KOPT-K1 (cell line): ENCODE data around the gene BCAS3.
"Not testable (repeated sequence)": the region's sequence is repeated elsewhere in the genome, so short reads cannot be mapped to it uniquely, and the experiment has no call there.

Experiments used
- H3K27ac ChIP-seq: fragments of 200-600 bp; sonication (generic); 2 replicates; pipeline ENCODE4 v1.5.1; 2016; ENCODE audit warnings: antibody characterized with exemption, mild to moderate bottlenecking, low read depth, low read length; ENCODE audit not compliant: poor library complexity, severe bottlenecking
- H3K36me3 ChIP-seq: fragments of 200-600 bp; sonication (generic); 2 replicates; pipeline ENCODE4 v1.5.1; 2017; ENCODE audit warnings: antibody characterized with exemption, mild to moderate bottlenecking, low read length, moderate library complexity; ENCODE audit not compliant: insufficient read depth
- H3K9me3 ChIP-seq: fragments of 200-600 bp; sonication (generic); 2 replicates; pipeline ENCODE4 v1.5.1; 2017; ENCODE audit warnings: antibody characterized with exemption, low read length, mild to moderate bottlenecking; ENCODE audit not compliant: insufficient read depth, poor library complexity, severe bottlenecking

The BCAS3 gene

DNA sequence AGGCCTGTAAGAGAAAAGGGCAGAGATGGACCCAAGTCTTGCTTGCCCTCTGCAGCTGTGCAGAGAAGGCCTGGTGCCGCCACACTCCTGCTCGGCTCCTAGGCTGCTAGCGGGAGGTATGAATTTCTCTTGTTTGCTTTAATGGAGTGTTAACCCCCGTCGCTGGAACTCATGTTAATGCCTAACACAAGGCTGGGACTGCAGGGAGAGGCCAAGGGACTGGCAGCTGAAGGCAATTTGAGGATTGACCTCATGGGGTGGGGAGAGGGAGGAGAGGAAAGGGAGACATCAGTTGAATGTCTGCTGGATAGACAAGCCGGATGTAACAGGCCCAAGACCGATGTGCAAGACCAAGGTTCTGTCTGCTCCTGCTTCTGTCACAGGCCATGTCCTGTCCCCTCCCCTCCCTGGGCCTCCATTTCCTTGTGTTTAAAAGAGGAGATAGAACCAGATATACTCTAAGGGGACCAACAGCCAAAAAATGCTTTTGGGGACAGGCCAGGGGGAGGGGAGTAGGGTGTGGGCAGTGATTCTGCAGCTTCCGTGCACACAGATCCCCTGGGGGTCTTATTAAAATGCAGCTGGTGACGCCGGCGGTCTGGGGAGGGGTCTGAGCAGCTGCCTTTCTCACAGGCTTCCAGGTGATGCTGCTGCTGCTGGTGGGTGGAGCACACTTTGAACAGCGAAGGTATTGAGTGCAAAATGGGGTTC is 675.3 kb downstream of the BCAS3 start:
- Histone ChIP-seq H3K27ac (no peak overlapping the region), H3K36me3 (no peaks in the 10 kb centered on the region), H3K9me3 (no peaks in the 10 kb centered on the region)

DNA sequence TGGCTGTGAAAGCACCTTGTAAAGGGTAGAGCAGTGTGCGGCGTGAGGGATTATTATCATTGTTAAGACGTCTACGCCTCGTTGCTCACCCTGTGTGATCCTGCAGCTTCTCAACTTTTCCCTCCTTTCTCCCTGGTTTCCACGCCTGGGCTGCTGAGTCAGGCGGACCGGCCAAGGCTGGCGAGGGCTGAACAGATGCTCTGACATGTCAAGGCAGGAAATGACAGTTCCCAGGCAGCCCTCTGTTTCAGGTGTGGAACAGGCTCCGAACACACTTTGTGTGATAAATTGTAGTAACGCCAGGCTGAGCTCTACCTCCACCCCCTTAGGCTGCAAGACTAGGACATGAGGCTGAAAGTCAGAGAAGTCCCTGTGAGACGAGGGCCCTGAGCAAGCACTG is 676.0 kb downstream of the BCAS3 start:
- Histone ChIP-seq H3K36me3 (no peaks in the 10 kb centered on the region), H3K9me3 (no peaks in the 10 kb centered on the region), H3K27ac (no peak overlapping the region)

DNA sequence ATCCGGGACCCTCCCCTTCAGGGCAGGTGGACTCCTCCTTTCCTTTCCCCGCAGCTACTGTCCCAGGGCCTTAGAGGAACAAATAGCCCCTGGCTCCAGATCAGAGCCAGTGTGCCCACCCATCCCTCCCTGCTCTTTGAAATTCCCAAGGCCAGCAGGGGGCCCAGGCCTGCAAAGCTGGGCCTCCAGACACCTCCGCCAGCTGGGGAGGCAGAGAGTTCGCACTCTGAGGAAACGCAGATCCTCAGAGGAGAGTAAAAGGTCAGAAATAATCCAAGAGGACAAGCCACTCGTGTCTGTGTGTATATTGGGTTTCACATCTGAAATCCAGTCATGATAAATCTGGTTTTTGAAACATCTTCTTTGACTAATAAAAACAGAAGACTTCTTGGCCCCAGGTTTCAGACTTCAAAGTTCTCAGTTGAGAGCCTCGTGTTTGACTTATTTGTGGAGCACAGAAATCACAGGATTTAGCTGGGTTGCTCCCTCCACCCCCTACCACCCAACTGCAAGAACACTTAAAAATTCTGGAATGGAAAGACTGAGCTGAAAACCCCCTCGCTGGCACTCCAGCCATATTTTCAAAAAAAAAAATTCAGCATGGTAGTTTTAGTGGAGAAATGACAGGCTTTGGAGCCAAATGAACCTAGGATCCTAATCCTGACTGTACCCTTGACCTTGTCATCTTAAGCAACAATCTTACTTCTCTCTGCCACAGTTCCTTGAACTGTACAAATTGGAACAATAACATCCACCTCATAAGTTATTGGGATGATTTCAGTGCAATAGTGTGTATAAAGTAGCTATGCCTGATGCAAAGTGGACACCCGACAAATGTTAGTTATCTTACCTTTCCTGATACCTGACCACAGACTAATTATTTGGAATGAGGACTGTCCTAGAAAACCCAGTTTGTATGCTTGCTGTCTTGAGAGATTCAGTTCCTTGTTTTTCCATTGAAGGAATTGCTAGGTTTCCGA is 677.5 kb downstream of the BCAS3 start:
- Histone ChIP-seq H3K36me3 (no peaks in the 10 kb centered on the region), H3K27ac (no peak overlapping the region), H3K9me3 (no peaks in the 10 kb centered on the region)

DNA sequence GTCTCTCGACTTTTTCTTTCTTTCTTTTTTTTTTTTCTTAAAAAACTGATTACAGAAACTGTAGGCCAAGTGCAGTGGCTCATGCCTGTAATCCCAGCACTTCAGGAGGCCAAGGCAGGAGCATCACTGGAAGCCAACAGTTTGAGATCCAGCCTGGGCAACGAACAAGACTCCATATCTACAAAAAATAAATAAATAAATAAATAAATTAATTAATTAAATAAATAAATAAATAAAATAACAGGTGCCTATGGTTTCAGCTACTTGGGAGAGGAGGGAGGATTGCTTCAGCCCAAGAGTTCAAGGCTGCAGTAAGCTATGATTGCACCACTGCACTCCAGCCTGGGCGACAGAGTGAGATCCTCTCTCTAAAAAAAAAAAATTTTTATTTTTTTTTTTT is 679.4 kb downstream of the BCAS3 start:
- not testable (repeated sequence) for H3K9me3 ChIP-seq, H3K27ac ChIP-seq, H3K36me3 ChIP-seq

DNA sequence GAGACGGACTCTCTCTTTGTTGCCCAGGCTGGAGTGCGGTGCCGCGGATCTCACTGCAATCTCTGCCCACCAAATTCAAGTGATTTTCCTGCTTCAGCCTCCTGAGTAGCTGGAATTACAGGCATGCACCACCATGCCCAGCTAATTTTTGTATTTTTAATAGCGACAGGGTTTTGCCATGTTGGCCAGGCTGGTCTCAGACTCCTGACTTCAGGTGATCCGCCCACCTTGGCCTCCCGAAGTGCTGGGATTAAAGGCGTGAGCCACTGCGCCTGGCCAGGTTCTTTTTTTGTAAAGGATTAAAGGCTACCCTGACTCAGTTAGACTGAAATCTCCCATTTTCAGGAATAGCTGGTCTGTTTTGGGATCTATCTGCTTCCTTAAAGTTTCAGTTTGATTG is 681.9 kb downstream of the BCAS3 start:
- not testable (repeated sequence) for H3K9me3 ChIP-seq, H3K36me3 ChIP-seq, H3K27ac ChIP-seq

DNA sequence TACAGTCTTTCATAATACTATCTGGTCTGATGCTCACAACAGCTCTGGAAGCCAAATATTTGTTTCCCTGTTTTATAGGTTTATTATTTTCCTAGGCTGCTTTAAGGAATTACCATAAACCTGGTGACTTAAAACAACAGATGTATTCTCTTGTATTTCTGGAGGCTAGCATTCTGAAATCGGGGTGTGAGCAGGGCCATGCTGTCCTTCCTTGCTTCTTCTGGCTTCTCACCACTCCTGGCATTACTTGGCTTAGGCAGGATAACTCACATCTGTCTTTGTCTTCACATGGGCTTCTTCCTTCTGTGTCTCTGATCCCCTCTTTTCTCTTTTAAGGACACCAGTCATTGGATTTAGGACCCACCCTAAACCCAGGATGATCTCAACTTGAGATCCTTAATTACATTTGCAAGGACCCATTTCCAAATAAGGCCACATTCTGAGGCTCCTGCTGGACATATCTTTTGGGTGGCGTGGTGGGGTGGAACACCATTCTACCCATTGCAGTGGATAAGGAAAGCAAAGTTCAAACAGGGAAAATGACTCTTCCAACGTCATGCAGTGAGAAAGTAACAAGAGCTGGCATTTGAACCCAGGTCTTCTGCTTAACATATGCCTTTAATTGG is 682.8 kb downstream of the BCAS3 start:
- H3K27ac ChIP-seq = no peak overlapping the region
- no peaks in the 10 kb centered on the region for H3K36me3 ChIP-seq
- no peaks in the 10 kb centered on the region for H3K9me3 ChIP-seq

DNA sequence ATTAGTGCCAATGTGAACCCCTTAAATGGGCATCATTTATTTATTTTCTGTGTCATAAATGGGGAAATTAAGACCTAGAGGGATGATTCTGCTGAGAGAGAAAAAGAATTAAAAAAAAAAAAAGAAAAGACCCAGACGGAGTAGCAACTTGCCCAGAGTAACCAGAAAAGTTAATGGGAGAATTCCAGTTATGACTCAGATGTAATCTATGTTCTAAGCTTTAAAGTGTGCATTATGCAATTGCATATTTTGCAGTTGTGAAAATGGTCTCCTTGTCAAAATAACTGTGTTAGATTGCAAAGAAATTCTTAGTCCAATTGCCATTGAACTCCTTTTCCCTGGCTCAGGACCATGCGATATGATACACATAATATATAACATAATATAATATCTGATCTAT is 683.4 kb downstream of the BCAS3 start:
- Histone ChIP-seq H3K36me3 (no peaks in the 10 kb centered on the region), H3K27ac (no peak overlapping the region), H3K9me3 (no peaks in the 10 kb centered on the region)

DNA sequence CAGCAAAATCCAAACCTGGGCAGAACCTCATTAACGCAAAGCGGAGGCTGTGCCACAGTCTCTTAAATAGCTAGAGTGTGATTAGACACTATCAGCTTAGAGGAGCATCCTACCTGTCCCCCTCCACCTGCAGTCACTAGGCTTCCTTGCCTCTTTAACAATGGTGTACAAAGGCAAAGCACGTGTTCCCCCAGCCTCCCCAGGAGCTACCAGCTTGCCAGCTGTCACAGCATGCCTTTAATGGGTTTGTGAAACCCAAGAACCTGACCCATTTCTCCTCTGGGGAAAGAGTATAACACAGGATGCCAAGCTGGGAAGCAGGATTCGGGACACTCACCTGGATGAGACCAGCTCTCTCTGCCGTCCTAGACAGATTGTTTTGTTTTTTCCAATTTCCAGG is 684.7 kb downstream of the BCAS3 start:
- Histone ChIP-seq H3K36me3 (no peaks in the 10 kb centered on the region), H3K9me3 (no peaks in the 10 kb centered on the region), H3K27ac (no peak overlapping the region)

DNA sequence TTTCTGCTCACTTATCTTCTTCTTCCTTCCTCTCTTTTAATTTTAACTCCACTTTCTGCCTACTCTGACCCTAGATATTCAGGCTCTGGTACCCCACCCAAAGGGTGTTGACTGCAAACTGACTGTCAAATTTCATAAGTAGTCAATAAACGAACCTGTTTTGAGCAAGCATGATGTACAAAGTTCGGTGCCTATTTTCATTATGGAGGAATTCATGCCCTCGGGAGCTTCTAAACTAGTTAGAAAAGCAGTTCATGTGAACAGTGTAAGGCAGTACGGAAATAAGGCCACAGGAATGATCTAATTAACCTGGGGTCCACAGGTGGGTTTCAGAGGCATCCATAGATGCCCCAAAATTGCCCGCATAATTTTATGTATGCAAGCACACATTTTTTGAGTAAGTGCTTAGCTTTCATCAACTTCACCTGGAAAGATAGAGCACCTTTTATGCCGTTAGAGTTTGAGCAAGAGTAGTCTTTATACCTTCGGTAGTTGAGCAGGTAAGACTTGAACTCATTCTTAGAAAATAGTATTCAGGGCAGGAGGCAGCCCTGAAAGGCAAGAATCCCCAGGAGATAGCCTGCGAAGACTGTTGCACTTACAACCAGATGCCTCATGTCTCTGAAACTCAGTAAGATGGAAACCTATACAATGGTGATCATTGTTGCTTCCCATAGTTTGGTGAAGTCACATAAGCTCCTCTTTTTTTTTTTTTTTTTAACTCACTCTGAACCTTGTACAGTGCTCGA is 685.4 kb downstream of the BCAS3 start:
- Histone ChIP-seq H3K27ac (no peak overlapping the region), H3K36me3 (no peaks in the 10 kb centered on the region), H3K9me3 (no peaks in the 10 kb centered on the region)

DNA sequence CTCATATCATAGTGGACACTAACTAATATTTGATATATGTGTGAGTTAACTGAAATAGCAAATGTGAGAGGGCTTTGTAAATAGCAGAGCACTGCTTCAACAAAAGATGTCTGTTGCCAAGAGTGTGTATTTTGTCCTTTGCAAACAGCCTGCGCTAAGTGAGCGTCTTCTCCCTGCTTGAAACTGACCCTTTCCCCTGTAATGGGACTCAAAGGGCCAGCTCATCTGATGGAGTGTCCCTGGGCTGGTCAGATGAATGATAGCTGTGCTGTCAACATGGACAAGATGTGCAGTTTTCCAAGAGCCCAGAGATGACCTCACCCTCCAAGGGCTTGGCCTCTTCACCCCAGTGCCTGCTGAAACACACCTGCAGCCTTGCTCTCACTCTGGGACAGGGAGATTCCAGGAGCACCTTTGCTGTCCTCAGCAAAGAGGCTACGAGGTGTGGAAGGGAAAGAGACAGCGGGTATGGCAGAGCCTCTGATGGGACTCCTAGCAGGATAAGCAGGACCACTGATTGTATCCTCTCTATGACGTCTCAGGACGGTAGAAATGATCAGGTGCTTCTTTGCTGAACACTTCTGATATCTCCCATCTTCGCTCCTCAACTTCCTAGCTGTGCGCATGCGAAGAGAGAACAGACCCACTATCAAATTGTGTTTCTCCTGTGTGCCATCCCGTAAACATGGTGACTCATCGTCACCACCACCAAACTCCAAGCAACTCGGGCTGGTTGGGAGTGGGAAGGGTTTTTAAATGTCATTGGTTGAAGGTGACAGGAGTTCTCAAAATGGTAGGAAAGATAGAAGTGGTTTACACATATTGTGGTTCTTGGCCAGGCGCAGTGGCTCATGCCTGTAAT is 686.2 kb downstream of the BCAS3 start:
- Histone ChIP-seq H3K27ac (no peak overlapping the region), H3K36me3 (no peaks in the 10 kb centered on the region), H3K9me3 (no peaks in the 10 kb centered on the region)

DNA sequence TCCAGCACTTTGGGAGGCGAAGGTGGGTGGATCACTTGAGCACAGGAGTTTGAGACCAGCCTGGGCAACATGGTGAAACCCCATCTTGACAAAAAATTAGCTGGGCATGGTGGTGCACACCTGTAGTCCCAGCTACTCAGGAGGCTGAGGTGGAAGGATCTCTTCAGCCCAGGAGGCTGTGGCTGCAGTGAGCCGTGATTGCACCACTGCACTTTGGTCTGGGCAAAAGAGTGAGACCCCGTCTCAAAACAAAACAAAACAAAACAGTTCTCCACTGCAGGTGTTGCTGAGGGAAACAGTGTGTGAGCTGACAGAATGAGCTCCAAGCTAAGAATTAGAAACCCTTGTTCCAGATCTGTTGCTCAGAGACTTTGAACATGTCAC is 686.8 kb downstream of the BCAS3 start:
- no peak overlapping the region for H3K27ac ChIP-seq
- H3K9me3 ChIP-seq = no peaks in the 10 kb centered on the region
- no peaks in the 10 kb centered on the region for H3K36me3 ChIP-seq

DNA sequence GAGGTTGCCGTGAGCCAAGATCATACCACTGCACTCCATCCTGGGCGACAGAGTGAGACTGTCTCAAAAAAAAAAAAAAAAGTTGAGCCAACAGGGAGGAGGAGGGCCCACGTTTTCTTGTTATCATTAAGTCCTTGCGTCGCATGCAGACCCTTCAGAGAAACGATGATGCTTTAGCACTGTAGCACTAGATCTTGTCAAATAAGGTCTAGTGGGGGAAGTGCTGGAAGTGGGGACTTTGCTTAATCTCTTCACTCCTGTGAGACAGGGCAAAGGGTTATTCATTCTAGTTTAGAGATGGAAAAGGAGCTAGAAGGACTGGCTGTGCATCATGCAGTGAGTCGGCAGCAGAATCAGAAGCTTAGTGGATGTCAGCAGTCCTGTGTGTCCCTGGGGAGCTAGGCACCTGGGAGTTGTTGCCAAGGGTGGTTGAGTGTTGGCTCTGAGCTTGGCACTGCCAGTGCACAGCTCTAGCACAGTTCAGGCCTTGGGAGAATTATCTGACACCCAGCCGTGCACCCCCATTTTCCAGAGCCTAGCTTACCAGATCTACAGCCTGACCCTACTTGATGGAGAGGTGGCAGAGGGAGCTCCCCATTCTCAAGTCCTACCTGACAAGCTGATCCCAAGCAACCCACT is 688.5 kb downstream of the BCAS3 start:
- no peak overlapping the region for H3K27ac ChIP-seq

DNA sequence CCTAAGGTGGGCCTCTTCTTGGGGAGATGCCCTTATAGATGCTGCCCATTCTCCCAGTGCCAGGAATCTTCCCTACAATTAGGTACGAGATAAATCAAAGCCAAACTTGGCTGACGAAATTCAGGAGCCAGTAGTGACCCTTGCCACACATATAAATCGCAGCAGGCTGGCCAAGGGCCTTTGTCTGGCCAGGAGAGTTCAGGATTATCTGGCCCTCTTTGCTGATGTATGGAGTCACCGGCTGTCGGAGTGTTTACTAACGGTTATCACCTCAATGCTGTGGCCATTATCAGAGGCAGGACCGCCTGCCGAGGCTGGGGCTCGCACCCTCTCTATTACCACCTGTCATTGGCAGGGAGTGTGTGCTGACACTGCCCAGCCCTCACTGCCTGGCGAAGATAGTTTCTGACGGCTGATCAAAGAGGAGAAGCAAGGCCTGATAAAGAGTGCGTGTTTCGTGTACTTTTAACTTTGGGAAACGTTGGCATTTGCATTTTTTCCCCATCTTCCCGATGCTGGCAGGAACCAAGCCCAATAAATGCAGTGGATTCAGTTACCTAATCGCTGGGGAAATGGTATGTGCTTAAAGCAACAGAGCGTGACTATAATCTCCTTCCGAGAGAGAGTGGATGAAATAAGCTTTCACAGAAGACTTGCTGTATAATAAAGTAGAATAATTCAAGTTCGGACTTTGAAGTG is 689.2 kb downstream of the BCAS3 start:
- no peaks in the 10 kb centered on the region for H3K9me3 ChIP-seq
- no peak overlapping the region for H3K27ac ChIP-seq
- no peaks in the 10 kb centered on the region for H3K36me3 ChIP-seq

More for the DNA sequence above, 688.5 kb downstream of the BCAS3 start:
- H3K9me3 ChIP-seq = no peaks in the 10 kb centered on the region
- no peaks in the 10 kb centered on the region for H3K36me3 ChIP-seq
